GM23248 (cell line): ENCODE results near the gene PTPRT. TPM values are rescaled to one million over a fixed set of nuclear protein-coding genes. Genes with fewer than 3 reads are reported as not detected.

ENCODE experiments used
- DNase-seq: peaks from one replicate; pipeline ENCODE4 v3.0.0-alpha.2; 2015
- H2AFZ ChIP-seq: fragments of 200-600 bp; sonication (generic); 2 replicates; pipeline ENCODE4 v1.6.1; 2016; ENCODE audit warnings: antibody characterized with exemption
- H3F3A ChIP-seq: fragments of 200-600 bp; sonication (generic); 2 replicates; pipeline ENCODE4 v1.6.1; 2016; ENCODE audit warnings: mild to moderate bottlenecking, antibody characterized with exemption, mixed run types; ENCODE audit not compliant: insufficient read depth
- H3K27ac ChIP-seq: fragments of 200-600 bp; sonication (generic); 2 replicates; pipeline ENCODE4 v1.5.1; 2016; ENCODE audit warnings: mild to moderate bottlenecking
- H3K27me3 ChIP-seq: fragments of 200-600 bp; sonication (generic); replicated peaks from 2 replicates; pipeline ENCODE4 v1.6.1; 2016; ENCODE audit warnings: mild to moderate bottlenecking; ENCODE audit not compliant: insufficient read depth
- H3K36me3 ChIP-seq: fragments of 200-600 bp; sonication (generic); 2 replicates; pipeline ENCODE4 v1.6.1; 2016; ENCODE audit warnings: low read depth, mild to moderate bottlenecking
- H3K4me1 ChIP-seq: fragments of 200-600 bp; sonication (generic); 2 replicates; pipeline ENCODE4 v1.6.1; 2016; ENCODE audit warnings: mild to moderate bottlenecking; ENCODE audit not compliant: insufficient read depth
- H3K4me2 ChIP-seq: fragments of 200-600 bp; sonication (generic); one replicate; pipeline ENCODE4 v1.6.1; 2016; ENCODE audit warnings: mild to moderate bottlenecking; ENCODE audit not compliant: unreplicated experiment
- H3K4me3 ChIP-seq: fragments of 200-600 bp; sonication (generic); 2 replicates; pipeline ENCODE4 v1.5.1; 2016; ENCODE audit warnings: mild to moderate bottlenecking
- H3K79me2 ChIP-seq: fragments of 200-600 bp; sonication (generic); 2 replicates; pipeline ENCODE4 v1.6.1; 2016; ENCODE audit warnings: mild to moderate bottlenecking; ENCODE audit not compliant: insufficient read depth
- H3K9ac ChIP-seq: fragments of 200-600 bp; sonication (generic); 2 replicates; pipeline ENCODE4 v1.6.1; 2016; ENCODE audit warnings: mild to moderate bottlenecking
- H3K9me2 ChIP-seq: fragments of 200-600 bp; sonication (generic); 2 replicates; pipeline ENCODE4 v1.6.1; 2016; ENCODE audit warnings: mixed run types, mild to moderate bottlenecking, moderate library complexity; ENCODE audit not compliant: insufficient read depth
- H3K9me3 ChIP-seq: fragments of 200-600 bp; sonication (generic); one replicate; pipeline ENCODE4 v1.6.1; 2017; ENCODE audit warnings: low read depth
- H4K20me1 ChIP-seq: fragments of 200-600 bp; sonication (generic); 2 replicates; pipeline ENCODE4 v1.6.0; 2016; ENCODE audit not compliant: insufficient read depth
- EZH2 ChIP-seq: fragments of 200-600 bp; sonication (generic); IDR thresholded peaks from 2 replicates; pipeline ENCODE4 v1.6.1; 2018; ENCODE audit warnings: antibody characterized with exemption, mild to moderate bottlenecking; ENCODE audit not compliant: insufficient read depth, poor library complexity, severe bottlenecking
- EZH2phosphoT487 ChIP-seq: fragments of 200-600 bp; sonication (generic); IDR thresholded peaks from 2 replicates; pipeline ENCODE4 v1.6.1; 2018; ENCODE audit warnings: antibody characterized with exemption, moderate library complexity, mild to moderate bottlenecking, low read depth; ENCODE audit not compliant: insufficient read depth
- WGBS, 2 experiments: methylation state at CpG; one replicate each; pipeline ENCODE4 v1.1.6; 2015 to 2017; ENCODE audit warnings: low lambda C conversion rate in 2 of 2, low coverage in 1 of 2; ENCODE audit errors: missing lambda C conversion rate in 2 of 2; 5-methylcytosine and 5-hydroxymethylcytosine counted together
- in situ Hi-C: fragments of 300-500 bp; cut with MboI; formaldehyde crosslinking; loops from 2 replicates; pipeline ENCODE4 v1.15.0; 2020
- polyA plus RNA-seq: library from polyadenylated mRNA; unstranded; fragments of >200 nt; fragmentation: Nextera tagmentation; extraction: Ambion mirVana; gene quantifications from 2 replicates; pipeline ENCODE4 v1.2.1, GENCODE V29; 2016
- total RNA-seq: library from RNA; depleted of rRNA; stranded (reverse); fragments of >200 nt; shearing (Covaris generic); gene quantifications from 2 replicates; pipeline ENCODE4 v1.2.3, GENCODE V29; 2014

Gene PTPRT
- total and polyA plus RNA-seq, 2 experiments from 2014 or later = not detected

DNA sequence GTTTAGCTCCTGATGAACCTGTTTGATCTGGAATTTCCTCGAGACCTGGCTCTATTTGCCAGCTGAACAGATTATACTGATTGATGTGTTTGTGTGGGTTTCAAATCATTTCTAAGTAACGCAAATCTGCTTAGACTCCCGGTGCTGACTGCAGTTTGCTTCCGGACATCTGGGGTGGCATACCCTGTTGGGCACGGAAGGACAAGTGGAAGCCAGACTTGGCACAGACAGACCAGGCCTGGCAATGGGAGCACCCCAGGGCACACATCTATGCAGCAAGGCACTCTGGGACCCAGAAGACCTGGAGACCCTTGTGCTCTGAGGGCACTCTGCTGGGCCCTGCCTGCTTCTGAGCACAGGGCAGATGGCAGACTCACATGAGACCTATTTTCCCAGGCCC lies 1137.8 kb downstream of the PTPRT start:
- Histone ChIP-seq H3K4me2 (no peak overlapping the region), H3K36me3 (no peaks in the 10 kb centered on the region), H3K4me1 (no peaks in the 10 kb centered on the region), H3K9ac (no peak overlapping the region), H3F3A (no peaks in the 10 kb centered on the region), H2AFZ (no peak overlapping the region), H3K27ac (no peak overlapping the region), H3K9me2 (no peaks in the 10 kb centered on the region), H4K20me1 (no peaks in the 10 kb centered on the region), H3K4me3 (no peak overlapping the region), H3K79me2 (no peaks in the 10 kb centered on the region), H3K9me3 (no peaks in the 10 kb centered on the region), H3K27me3 (no peaks in the 10 kb centered on the region)
- in situ Hi-C loops = no loop called here
- DNase-seq = no peak
- TF ChIP-seq EZH2 = no peak
- no peak for TF ChIP-seq EZH2phosphoT487
- WGBS, 2 experiments = 40 to 51% methylated on average over 5 of the region's 5 CpGs

GRCh38 chr20:42046371-42047085 lies 1143.2 kb downstream of the PTPRT start:
- Histone ChIP-seq H3K27me3 (no peaks in the 10 kb centered on the region), H3K4me1 (no peaks in the 10 kb centered on the region), H3K4me3 (no peak overlapping the region), H3F3A (no peaks in the 10 kb centered on the region), H3K27ac (no peak overlapping the region), H3K9ac (no peak overlapping the region), H3K4me2 (no peak overlapping the region), H3K79me2 (no peaks in the 10 kb centered on the region), H4K20me1 (no peaks in the 10 kb centered on the region), H2AFZ (no peak overlapping the region), H3K9me3 (no peaks in the 10 kb centered on the region), H3K9me2 (no peaks in the 10 kb centered on the region), H3K36me3 (no peaks in the 10 kb centered on the region)
- WGBS, 2 experiments = 20 to 21% methylated on average over 7 of the region's 7 CpGs
- DNase-seq = no peak
- in situ Hi-C loops = no loop called here
- no peak for TF ChIP-seq EZH2
- no peak for TF ChIP-seq EZH2phosphoT487

DNA sequence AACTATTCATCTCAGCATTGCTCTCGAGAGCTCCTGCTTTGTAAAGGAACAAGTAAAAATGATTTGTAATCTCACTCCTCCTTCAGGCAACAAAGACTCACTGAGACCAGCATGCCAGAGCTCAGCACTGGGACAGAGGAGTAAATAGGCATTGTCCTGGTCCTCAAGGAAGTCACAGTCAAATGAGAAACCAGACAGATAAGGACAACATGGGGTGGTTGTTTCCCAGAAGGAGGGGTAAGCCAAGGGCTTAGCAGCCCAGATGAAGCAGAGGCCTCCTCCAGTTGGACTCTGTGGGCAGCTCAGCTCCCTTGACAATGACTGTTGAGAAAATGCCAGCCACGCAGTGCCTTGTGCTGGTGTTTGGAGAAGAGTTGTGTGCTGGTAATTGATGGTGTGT lies 1145.8 kb downstream of the PTPRT start:
- Histone ChIP-seq H3K4me2 (no peak overlapping the region), H3K9me3 (no peaks in the 10 kb centered on the region), H2AFZ (no peak overlapping the region), H3K4me1 (no peaks in the 10 kb centered on the region), H3F3A (no peaks in the 10 kb centered on the region), H4K20me1 (no peaks in the 10 kb centered on the region), H3K4me3 (no peak overlapping the region), H3K79me2 (no peaks in the 10 kb centered on the region), H3K27me3 (no peaks in the 10 kb centered on the region), H3K9ac (no peak overlapping the region), H3K9me2 (no peaks in the 10 kb centered on the region), H3K27ac (no peak overlapping the region), H3K36me3 (no peaks in the 10 kb centered on the region)
- 7 to 17% methylated on average over 2 of the region's 2 CpGs for WGBS, 2 experiments
- in situ Hi-C loops = no loop called here
- DNase-seq = no peak
- TF ChIP-seq EZH2 (no peak), EZH2phosphoT487 (no peak)

DNA sequence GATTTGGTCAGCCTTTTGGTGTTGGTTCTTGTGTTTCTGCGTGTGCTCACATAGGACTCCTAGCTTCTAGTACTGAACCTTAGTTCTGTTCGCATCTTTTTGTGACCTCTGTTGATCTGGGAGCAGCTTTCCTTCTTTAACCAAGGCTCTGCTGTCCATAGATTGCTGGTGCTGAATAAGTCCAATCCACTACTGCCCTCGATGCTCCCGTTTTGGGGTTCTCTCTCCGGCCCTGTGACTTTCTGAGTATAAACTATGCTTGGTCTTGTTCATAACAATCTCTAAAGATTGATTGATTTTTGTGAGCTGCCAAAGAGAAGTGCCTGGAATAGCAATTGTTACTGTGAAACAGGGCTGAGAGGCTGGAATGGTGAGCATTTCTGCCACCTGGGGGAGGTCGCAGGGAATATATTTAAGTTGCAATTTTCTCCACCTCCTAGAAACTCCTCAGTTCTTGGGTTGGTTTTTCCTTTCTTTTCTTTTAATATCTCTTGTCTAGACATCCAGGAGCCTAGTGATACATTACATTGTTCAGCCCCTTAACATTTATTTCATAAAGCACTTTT lies 1148.6 kb downstream of the PTPRT start:
- Histone ChIP-seq H3K4me2 (no peak overlapping the region), H3K36me3 (no peaks in the 10 kb centered on the region), H3K79me2 (no peaks in the 10 kb centered on the region), H3K4me1 (no peaks in the 10 kb centered on the region), H3K9ac (no peak overlapping the region), H2AFZ (no peak overlapping the region), H3F3A (no peaks in the 10 kb centered on the region), H3K27ac (no peak overlapping the region), H4K20me1 (no peaks in the 10 kb centered on the region), H3K9me3 (no peaks in the 10 kb centered on the region), H3K4me3 (no peak overlapping the region), H3K27me3 (no peaks in the 10 kb centered on the region), H3K9me2 (no peaks in the 10 kb centered on the region)
- DNase-seq = no peak
- in situ Hi-C loops = no loop called here
- WGBS, 2 experiments = 13 to 20% methylated on average over 6 of the region's 6 CpGs
- TF ChIP-seq EZH2phosphoT487 = no peak
- TF ChIP-seq EZH2 = no peak
